ENCODE results near the gene POU6F1.

The POU6F1 gene

DNA sequence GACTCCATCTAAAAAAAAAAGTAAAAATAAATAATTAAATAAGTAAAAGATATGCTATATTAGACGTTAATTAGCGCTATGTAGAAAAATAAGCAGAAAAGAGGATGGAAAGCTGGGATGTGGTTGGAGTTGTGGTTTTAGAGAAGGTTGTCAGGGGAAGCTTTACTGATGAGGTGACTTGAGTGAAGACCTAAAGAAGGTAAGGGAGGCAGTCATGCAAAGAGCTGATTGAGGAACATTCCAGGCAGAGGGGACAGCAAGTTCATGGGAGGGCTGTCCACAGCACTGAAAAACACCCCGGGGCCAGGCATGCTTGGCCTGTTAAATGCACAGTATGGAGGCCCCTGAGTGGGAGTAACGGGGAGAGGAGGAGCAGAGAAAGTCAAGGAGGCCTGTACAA, 36.7 kb upstream of the POU6F1 start:
- no peak for TF ChIP-seq SIN3A (IDR thresholded peaks at IDR 0.05; ENCODE audit: borderline replicate concordance, insufficient read depth, low read length)
- no peak for TF ChIP-seq POLR2AphosphoS5 (IDR thresholded peaks at IDR 0.05; ENCODE audit: low read depth, low read length)
- no peak for TF ChIP-seq TAF1 (IDR thresholded peaks at IDR 0.05; ENCODE audit: borderline replicate concordance, insufficient read depth, low read length)
- no peak for TF ChIP-seq FOXP2 (optimal IDR thresholded peaks at IDR 0.05; ENCODE audit: borderline replicate concordance, extremely low read depth, extremely low read length, insufficient read depth)
- TF ChIP-seq, protein P1, sequence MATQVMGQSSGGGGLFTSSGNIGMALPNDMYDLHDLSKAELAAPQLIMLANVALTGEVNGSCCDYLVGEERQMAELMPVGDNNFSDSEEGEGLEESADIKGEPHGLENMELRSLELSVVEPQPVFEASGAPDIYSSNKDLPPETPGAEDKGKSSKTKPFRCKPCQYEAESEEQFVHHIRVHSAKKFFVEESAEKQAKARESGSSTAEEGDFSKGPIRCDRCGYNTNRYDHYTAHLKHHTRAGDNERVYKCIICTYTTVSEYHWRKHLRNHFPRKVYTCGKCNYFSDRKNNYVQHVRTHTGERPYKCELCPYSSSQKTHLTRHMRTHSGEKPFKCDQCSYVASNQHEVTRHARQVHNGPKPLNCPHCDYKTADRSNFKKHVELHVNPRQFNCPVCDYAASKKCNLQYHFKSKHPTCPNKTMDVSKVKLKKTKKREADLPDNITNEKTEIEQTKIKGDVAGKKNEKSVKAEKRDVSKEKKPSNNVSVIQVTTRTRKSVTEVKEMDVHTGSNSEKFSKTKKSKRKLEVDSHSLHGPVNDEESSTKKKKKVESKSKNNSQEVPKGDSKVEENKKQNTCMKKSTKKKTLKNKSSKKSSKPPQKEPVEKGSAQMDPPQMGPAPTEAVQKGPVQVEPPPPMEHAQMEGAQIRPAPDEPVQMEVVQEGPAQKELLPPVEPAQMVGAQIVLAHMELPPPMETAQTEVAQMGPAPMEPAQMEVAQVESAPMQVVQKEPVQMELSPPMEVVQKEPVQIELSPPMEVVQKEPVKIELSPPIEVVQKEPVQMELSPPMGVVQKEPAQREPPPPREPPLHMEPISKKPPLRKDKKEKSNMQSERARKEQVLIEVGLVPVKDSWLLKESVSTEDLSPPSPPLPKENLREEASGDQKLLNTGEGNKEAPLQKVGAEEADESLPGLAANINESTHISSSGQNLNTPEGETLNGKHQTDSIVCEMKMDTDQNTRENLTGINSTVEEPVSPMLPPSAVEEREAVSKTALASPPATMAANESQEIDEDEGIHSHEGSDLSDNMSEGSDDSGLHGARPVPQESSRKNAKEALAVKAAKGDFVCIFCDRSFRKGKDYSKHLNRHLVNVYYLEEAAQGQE (IDR thresholded peaks at IDR 0.05; ENCODE audit: insufficient read depth in 1 of 2, low read depth in 2 of 2, low read length in 2 of 2), result no peak

- TF ChIP-seq TAF1 (IDR thresholded peaks at IDR 0.05; ENCODE audit: borderline replicate concordance, insufficient read depth, low read length) (no peak), FOXP2 (optimal IDR thresholded peaks at IDR 0.05; ENCODE audit: borderline replicate concordance, extremely low read depth, extremely low read length, insufficient read depth) (no peak), POLR2AphosphoS5 (IDR thresholded peaks at IDR 0.05; ENCODE audit: low read depth, low read length) (no peak), SIN3A (IDR thresholded peaks at IDR 0.05; ENCODE audit: borderline replicate concordance, insufficient read depth, low read length) (no peak)
- TF ChIP-seq, protein P1 (IDR thresholded peaks at IDR 0.05; ENCODE audit: insufficient read depth in 1 of 2, low read depth in 2 of 2, low read length in 2 of 2), result no peak
Observed at GRCh38 chr12:51253276-51253675, 35.4 kb upstream of the POU6F1 start.

DNA sequence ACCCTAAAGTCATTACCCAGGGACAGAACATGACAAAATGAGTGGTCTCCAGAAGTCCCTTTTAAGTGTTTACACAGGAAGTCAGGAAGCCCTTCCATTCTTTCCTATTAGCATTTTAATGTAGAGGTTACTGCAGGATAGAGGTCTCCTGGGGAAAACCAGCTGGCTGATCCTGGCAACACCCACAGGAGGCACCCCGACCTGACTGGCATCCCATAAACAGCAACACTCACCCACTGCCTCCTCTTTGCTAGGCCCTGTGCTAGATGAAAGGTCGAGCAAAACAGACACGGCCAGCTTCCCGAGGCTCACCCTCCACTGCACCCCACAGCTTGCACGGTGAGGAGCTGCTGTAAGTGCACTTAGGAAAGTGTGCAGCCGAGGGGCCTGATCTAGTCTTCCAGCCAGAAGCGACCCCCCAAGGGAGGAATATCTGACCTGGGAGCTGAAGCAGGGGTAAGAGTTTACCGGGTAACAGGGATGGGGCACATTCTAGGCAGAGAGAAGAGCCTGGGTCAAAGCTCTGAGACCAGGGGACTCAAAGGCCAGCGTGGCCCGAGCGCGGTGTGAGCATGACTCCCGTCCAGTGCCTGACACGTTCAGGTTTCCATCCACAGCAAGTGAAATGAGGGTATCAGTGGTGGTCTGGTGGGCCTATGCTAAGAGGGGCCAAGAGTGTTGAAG, 29.8 kb upstream of the POU6F1 start:
- TF ChIP-seq TAF1 (IDR thresholded peaks at IDR 0.05; ENCODE audit: borderline replicate concordance, insufficient read depth, low read length) (no peak), SIN3A (IDR thresholded peaks at IDR 0.05; ENCODE audit: borderline replicate concordance, insufficient read depth, low read length) (no peak), POLR2AphosphoS5 (IDR thresholded peaks at IDR 0.05; ENCODE audit: low read depth, low read length) (no peak), FOXP2 (optimal IDR thresholded peaks at IDR 0.05; ENCODE audit: borderline replicate concordance, extremely low read depth, extremely low read length, insufficient read depth) (no peak)
- TF ChIP-seq, protein P1 (IDR thresholded peaks at IDR 0.05; ENCODE audit: insufficient read depth in 1 of 2, low read depth in 2 of 2, low read length in 2 of 2), result no peak

GRCh38 chr12:51246254-51246853, 28.5 kb upstream of the POU6F1 start:
- TF ChIP-seq FOXP2 (optimal IDR thresholded peaks at IDR 0.05; ENCODE audit: borderline replicate concordance, extremely low read depth, extremely low read length, insufficient read depth) (no peak), SIN3A (IDR thresholded peaks at IDR 0.05; ENCODE audit: borderline replicate concordance, insufficient read depth, low read length) (no peak), TAF1 (IDR thresholded peaks at IDR 0.05; ENCODE audit: borderline replicate concordance, insufficient read depth, low read length) (no peak), POLR2AphosphoS5 (IDR thresholded peaks at IDR 0.05; ENCODE audit: low read depth, low read length) (peak; percentile 60; the same call in 1 of the 2 replicates)
- TF ChIP-seq, protein P1 (IDR thresholded peaks at IDR 0.05; ENCODE audit: insufficient read depth in 1 of 2, low read depth in 2 of 2, low read length in 2 of 2), result no peak; a peak in 1 of 4 replicates
